NK-92 (cell line): ENCODE measurements around the gene IL33.

ENCODE experiments used
- DNase-seq: peaks from one replicate; lab custom pipeline; 2025; ENCODE audit not compliant: unreplicated experiment; lab: John Stamatoyannopoulos, UW

IL33 gene

GRCh38 chr9:6301858-6302257 is 86.3 kb downstream of the IL33 start:
- no peak for DNase-seq

- DNase-seq = no peak
Observed at GRCh38 chr9:6302417-6302816, 86.8 kb downstream of the IL33 start.

- DNase-seq = no peak
Observed at GRCh38 chr9:6304232-6304631, 88.6 kb downstream of the IL33 start.

GRCh38 chr9:6305954-6306563 is 90.5 kb downstream of the IL33 start:
- no peak for DNase-seq
